ENCODE measurements around the gene INPP5A. TPM values are rescaled to one million over a fixed set of nuclear protein-coding genes. Genes with fewer than 3 reads are reported as not detected.

The INPP5A gene
- total RNA-seq, 6 experiments from 2014 or later: 58.9 to 64.6 (median 63.8) TPM

GRCh38 chr10:132712291-132712690 lies 174.7 kb downstream of the INPP5A start:
- Mint-ChIP-seq H3K4me1 (ENCODE audit: low read depth) (no peaks in the 10 kb centered on the region), H3K27ac (no peak overlapping the region), H3K4me3 (no peak overlapping the region), H3K36me3 (ENCODE audit: low read depth) (peaks cover 43% of the 10 kb centered on the region), H3K9me3 (peaks cover 5% of the 10 kb centered on the region; the same call in 1 of the 2 replicates), H3K27me3 (ENCODE audit: insufficient read depth) (peaks cover 9% of the 10 kb centered on the region)
- TF ChIP-seq CTCF (IDR thresholded peaks at IDR 0.05): no peak
- DNase-seq: no peak

GRCh38 chr10:132712743-132713142 lies 175.2 kb downstream of the INPP5A start:
- Mint-ChIP-seq H3K27me3 (ENCODE audit: insufficient read depth) (peaks cover 9% of the 10 kb centered on the region), H3K36me3 (ENCODE audit: low read depth) (peaks cover 43% of the 10 kb centered on the region), H3K4me3 (no peak overlapping the region), H3K9me3 (peaks cover 5% of the 10 kb centered on the region; the same call in 1 of the 2 replicates), H3K27ac (no peak overlapping the region), H3K4me1 (ENCODE audit: low read depth) (no peaks in the 10 kb centered on the region)
- no peak for TF ChIP-seq CTCF (IDR thresholded peaks at IDR 0.05)
- DNase-seq: no peak

GRCh38 chr10:132713421-132714095 lies 176.0 kb downstream of the INPP5A start:
- H3K27ac Mint-ChIP-seq: no peak overlapping the region
- H3K4me1 Mint-ChIP-seq (ENCODE audit: low read depth): no peaks in the 10 kb centered on the region
- no peak for TF ChIP-seq CTCF (IDR thresholded peaks at IDR 0.05)
- peaks cover 5% of the 10 kb centered on the region; the same call in 1 of the 2 replicates for H3K9me3 Mint-ChIP-seq
- no peak for DNase-seq
- H3K36me3 Mint-ChIP-seq (ENCODE audit: low read depth): peaks cover 38% of the 10 kb centered on the region
- H3K4me3 Mint-ChIP-seq: no peak overlapping the region
- peaks cover 9% of the 10 kb centered on the region for H3K27me3 Mint-ChIP-seq (ENCODE audit: insufficient read depth)

GRCh38 chr10:132714096-132714985 lies 176.8 kb downstream of the INPP5A start:
- no peak for DNase-seq
- Mint-ChIP-seq H3K4me3 (no peak overlapping the region), H3K27ac (no peak overlapping the region), H3K9me3 (peaks cover 5% of the 10 kb centered on the region; the same call in 1 of the 2 replicates), H3K27me3 (ENCODE audit: insufficient read depth) (peaks cover 9% of the 10 kb centered on the region), H3K36me3 (ENCODE audit: low read depth) (peaks cover 38% of the 10 kb centered on the region), H3K4me1 (ENCODE audit: low read depth) (no peaks in the 10 kb centered on the region)
- TF ChIP-seq CTCF (IDR thresholded peaks at IDR 0.05): no peak

GRCh38 chr10:132714986-132715775 lies 177.6 kb downstream of the INPP5A start:
- no peaks in the 10 kb centered on the region for H3K4me1 Mint-ChIP-seq (ENCODE audit: low read depth)
- DNase-seq: no peak
- H3K27me3 Mint-ChIP-seq (ENCODE audit: insufficient read depth): peaks cover 9% of the 10 kb centered on the region
- no peak overlapping the region for H3K4me3 Mint-ChIP-seq
- peaks cover 37% of the 10 kb centered on the region for H3K36me3 Mint-ChIP-seq (ENCODE audit: low read depth)
- H3K27ac Mint-ChIP-seq: no peak overlapping the region
- no peak for TF ChIP-seq CTCF (IDR thresholded peaks at IDR 0.05)
- peaks cover 5% of the 10 kb centered on the region; the same call in 1 of the 2 replicates for H3K9me3 Mint-ChIP-seq
